GM03348 (cell line): ENCODE data around the gene PTGFR.

Source experiments
- DNase-seq: peaks from one replicate; pipeline ENCODE4 v3.0.0; 2012; ENCODE audit warnings: low spot score

PTGFR gene, protein sequence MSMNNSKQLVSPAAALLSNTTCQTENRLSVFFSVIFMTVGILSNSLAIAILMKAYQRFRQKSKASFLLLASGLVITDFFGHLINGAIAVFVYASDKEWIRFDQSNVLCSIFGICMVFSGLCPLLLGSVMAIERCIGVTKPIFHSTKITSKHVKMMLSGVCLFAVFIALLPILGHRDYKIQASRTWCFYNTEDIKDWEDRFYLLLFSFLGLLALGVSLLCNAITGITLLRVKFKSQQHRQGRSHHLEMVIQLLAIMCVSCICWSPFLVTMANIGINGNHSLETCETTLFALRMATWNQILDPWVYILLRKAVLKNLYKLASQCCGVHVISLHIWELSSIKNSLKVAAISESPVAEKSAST

DNA sequence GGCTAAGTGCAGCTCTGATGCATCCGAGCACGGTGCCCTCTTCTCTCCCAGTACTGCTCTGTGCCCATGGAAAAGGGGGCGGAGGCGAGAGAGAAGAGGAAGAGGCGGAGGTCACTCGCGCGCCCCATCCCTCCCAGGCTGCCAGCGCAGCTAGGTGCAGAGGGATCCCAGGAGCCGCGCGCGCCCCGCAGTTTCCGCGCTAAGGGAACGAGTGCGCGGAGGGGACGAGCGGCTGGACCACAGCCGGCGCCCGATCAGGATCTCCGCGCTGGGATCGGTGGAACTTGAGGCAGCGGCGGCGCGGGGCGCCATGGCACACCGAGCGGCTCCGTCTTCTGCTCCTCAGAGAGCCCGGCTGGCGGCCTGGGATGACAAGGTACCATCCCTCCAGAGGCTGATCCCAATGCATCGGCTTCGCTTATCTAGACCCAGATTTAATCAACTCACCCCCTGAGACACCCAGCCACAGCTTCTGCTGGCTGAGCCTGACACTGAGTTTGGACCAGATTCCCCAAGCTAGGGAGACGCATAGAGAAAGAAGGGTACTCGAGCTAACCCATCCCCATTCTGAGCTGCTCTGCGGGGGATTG lies at the start of gene PTGFR:
Gene PTGFR, plus strand, starts transcription at position 114 of the 590 bp plus-strand sequence. CDS start 1,770 bp downstream, outside the sequence.
- peak; percentile 73 for DNase-seq

DNA sequence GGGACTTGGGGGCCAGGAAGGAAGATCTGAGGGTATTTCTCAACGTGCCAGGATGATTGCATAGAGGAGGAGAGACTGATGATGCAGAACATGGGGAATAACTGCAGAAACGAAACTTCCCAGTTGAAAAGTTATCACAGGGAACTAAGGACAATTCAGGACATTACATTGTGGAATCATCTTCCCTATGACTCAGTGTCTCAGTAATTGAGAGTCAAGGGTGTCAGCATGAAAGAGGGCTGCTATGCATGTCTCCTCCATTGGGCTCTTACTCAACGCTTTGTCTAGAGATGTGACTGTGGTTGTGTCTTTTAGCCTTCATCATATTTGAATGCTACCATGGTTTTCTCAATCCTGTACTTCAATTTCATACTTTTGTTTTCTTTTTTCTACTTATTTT lies 48.9 kb upstream of the PTGFR start:
- peak; percentile 53 for DNase-seq

DNA sequence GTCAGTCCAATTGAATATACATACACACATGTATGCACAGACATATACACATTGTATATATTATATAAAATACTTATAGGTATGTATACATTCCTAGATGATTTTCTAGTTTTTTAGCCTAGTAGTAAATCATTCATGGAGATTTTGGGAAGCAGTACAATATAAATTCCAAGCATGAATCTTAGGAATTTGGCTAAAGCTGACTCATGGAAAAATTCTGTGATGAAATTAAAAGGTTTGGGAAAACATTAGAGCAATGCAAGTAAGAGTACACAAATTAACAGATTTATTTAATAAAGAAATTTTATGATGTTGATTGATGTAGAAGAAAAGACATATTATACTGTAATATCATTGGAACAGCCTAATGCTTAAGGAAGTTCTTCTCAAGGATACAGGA lies 43.7 kb upstream of the PTGFR start:
- peak; percentile 26 for DNase-seq

DNA sequence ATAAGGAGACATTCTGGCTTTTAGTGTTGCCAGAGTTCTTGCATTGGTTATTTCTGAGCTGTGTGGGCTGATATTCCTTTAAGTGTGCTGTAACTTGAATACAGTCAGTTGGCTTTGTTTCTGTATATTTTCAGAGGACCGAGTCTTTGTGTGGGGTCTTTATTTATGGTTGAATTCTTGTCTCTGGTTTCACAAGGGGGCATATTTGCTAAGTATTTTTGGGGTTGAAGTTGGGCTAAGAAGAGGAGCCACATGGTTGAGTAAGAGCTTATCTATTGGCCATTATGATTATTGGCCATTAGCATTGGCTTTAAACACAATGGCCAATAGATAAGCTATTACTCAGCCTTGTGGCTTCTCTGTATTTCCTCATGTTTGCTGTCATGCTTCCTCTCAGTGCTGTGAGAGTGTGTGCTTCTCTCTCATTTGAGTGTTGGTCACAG lies 26.3 kb upstream of the PTGFR start:
- no peak for DNase-seq

DNA sequence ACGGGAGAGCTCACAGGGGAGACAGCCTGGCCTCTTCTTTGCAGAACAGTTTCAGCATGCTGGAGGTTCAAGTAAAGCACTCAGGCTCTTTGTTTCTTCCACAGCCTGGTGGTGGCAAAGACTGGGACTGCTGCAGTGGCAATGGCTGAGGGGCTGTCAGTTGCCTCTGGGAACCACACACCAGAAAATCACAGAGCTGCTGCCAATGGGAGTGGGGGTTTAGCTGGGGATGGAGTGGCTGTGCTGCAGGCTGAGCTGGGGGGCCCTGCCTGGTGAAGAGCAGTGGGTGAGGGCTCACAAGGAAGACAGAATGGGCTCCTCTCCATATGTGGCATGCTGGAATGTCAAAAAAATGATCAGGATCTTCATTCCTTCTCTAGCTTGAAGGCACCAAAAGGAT lies 25.6 kb upstream of the PTGFR start:
- DNase-seq = no peak

DNA sequence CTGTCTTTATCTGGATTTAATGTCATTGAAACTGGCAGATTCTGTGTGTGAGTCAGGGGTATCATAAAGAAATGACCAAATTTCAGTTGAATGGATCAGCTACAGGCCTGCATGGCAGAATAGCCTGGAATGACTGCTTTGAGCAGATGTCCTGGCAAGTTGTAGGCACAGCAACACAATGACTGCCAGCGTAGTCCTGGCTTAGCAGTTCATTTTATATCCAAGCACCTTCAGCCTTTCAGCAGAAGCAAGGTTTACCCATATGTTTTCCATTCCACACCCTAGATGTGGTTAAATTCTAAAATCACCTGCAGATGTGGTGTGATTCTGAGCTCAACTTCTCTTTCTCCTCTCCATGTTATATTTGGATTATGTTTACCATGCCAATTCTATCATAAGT lies 22.3 kb upstream of the PTGFR start:
- no peak for DNase-seq

DNA sequence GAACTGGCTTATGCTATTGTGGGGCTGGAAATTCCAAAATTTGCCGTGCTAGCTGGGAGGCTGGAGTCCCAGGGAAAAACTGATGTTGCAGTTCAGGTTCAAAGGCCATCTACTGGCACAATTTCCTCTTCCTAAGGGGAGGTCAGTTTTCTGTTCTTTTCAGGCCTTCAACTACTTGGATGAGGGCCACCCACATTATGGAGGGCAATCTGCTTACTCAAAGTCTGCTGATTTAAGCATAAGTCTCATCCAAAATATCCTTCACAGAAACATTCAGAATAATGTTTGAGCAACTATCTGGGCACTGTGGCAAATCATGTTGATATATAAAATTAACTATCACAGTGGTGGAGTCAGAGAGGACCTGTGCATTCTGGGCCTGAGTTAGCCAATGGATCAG lies 21.2 kb upstream of the PTGFR start:
- no peak for DNase-seq

DNA sequence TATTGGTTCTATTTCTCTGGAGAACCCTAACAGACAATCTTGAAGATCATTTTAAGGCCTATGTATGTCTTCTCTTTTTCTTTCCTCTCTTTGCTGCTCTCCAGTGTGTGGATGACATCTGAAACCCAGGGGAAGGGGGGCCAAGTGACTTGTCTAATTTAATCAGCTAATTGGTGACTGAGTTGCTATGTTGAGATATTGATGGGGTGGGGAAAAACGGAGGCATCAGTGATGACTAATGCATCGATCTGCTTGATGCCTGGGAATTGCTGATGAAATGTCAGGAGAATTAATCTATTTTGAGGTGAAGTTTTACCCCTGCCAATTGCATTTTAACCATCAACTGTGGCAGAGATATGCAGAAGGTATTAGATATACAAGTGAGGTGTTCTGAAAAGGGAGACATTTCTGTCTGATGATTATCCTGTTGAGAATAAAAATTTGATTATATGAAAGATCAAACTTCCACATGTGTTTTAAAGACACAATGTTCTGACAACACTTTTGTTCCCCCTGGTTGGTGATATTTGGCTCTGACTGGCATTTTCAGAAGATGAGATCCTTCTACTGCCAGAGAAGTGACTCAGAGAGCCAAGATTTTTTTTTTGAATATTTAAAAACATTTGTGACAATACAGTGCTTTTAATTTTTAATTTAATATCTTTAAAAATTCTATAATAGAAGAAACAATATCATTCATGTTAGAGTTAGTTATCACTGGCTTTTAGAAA lies 18.7 kb upstream of the PTGFR start:
- DNase-seq = peak; percentile 31

DNA sequence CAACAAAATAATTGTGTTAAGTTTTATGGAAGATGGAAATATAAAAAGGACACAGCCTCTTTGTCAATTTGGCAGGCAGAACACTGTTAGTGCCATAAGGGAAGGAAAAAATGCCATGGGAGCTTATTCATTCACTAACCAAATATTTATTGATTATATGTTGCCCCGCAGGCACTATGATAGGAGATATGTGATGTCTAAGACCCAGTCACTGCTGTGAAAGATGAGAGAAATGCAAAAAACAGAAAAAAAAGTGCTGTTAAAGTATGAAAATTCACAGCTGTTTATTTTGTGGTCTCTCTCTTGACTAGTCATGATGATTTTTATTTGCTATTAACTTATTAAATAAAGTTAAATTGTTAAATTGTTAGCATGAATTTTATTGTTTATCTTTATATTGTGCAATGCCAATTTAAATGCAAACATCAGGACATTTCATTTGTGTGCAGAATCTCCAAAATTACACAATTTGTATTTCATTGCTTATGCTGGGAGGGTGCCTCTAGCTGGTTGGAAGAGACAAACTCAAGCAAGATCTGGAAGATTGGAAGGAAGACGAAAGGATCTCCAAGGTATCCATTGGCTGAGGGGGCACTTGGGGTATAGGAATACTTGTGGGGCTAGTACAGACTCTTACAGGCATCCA lies 17.8 kb upstream of the PTGFR start:
- no peak for DNase-seq

DNA sequence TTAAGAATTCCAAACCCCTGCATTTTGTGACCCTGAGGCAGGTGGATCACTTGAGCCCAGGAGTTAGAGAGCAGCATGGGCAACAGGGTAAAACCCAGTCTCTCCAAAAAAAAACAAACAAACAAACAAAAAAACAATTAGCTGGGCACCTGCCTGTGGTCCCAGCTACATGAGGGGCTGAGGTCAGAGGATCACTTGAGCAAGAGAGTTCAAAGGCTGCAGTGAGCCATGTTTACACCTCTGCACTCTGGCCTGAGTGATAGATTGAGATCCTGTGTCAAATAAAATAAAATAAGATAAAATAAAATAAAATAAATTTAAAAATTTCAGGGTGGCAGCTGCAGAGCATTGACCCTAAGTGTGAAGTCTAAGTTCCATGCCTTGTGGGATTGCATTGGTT lies 16.7 kb upstream of the PTGFR start:
- DNase-seq = no peak

DNA sequence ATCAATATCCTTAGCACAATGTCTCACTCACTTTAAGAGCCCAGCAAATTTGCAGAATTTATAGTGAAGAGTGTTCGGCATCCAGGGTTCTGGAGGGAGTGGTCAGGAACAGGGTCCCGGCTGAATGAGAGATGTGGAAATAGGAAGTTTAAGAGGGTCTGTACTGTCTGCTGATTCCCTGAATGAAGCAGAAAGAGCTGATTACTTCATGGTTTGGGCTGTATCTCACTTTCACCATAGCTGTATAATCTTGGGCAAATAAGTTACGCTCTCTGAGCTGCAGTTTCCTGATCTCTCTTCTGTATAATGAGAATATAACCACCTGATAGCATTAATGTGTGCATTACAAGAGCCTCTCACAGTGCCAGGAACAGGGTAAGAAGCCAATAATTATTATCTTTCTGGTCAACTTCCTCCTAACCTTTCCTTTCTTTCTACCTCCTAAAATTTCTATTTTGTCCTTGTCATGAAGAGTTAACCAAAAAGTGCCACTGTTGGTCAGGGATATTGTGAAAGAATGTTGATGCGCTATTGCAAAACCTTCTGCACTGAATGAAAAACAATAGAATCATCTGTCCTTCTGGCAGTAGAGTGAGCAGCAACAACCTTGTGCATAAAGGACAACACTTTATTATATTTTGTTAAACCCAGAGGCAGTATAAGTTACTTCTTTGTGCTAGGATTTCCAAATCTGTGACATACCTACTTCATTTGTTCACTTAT lies 14.7 kb upstream of the PTGFR start:
- peak; percentile 40 for DNase-seq

DNA sequence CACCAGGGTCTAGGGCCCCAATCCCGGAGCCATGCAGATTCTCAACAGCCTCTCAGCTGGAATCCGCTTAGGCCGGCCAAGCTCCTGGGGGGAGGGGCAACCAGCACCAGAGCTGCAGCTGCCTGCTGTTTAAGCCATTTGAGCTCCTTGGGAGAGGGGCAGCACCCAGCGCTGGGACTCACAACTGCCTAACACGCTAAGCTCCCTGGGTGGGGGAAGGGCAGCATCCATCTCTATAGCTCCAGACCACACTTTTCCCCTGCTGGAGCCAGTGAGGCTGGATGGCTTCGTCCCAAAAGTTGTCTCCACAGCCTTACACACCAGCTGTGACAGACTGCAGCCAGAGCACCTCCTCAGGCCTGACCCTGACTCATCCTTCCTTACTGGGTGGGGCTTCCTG lies 6.9 kb upstream of the PTGFR start:
- peak; percentile 54 for DNase-seq

DNA sequence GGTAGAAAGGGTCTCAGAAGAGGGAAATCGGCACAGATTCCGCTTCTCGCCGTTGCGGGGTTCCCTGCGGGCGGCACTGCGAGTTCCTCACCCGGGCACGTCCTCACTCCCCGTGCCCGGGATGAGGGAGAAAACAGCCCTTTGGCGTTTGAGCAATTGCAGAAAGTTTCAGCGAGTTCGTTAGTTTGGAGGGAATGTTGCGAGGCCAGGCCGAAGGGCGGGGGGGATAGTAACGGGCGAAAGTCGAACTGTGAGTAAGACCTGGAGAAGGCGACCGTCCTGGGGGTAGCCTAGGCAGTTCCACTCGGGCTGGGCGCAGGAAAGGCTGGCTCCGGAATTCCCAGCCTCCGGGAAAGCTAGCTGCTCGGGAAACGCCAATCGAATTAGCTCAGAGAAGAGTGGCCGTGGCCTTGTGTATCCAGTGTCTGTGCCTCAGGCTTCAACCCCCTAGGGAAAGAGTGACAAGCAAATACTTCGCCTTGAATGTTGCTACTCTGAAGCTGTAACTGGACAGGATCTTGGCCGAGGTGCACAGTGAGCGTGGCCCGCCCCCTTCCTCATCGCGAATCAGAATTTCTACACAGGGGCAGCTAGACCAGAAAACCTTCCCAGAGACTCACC lies 787 bp downstream of the PTGFR start:
- DNase-seq = peak; percentile 76

DNA sequence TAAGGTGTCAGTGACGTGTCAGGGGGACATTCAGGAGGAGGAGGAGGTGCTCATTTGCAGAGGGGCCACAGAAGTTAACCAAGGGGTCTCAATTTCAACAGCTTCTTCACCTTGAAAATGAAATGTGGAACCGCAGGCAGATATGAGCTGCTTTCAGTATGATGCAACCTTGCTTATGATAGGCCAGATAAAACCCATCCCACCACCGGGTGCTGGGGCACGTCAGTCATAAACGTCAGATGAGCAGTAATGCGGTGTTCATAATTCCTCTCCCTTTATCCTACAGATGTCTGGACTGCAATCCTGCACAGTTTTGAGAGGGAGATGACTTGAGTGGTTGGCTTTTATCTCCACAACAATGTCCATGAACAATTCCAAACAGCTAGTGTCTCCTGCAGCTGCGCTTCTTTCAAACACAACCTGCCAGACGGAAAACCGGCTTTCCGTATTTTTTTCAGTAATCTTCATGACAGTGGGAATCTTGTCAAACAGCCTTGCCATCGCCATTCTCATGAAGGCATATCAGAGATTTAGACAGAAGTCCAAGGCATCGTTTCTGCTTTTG lies 1.7 kb downstream of the PTGFR start:
- DNase-seq = peak; percentile 82

DNA sequence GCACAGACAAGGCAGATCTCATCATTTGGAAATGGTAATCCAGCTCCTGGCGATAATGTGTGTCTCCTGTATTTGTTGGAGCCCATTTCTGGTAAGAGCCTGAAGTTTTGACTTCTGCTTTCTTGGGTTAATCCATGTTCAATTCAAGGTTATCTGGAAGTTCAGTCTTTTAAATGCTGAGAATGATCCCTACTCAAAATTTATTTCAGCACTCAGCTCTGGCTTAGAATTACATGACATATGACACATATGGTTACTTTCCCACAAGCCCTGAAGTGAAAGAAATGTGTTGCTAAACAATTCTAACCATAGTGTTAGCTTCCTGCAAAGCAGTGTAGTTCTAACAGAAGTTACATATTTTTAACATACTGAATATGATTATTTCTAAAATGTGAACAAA lies 2.7 kb downstream of the PTGFR start:
- DNase-seq = no peak

DNA sequence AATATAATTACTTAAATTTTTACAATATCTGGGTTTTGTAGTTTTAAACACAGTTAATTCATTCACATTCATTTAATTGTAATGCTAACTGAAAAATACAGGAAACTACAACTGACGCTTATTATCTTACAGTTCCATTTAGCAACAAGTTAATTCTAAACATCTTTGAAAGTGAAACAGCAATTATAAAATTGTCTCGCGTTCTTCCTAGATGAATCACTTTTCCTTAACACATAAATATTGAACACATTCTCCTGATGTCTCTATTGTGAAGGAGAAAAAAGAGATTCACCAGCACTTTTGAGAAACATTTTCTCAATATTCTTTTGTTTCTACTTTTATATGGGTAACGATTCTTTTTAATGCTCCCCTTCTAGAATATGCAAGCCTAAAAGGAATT lies 6.4 kb downstream of the PTGFR start:
- DNase-seq = peak; percentile 48

DNA sequence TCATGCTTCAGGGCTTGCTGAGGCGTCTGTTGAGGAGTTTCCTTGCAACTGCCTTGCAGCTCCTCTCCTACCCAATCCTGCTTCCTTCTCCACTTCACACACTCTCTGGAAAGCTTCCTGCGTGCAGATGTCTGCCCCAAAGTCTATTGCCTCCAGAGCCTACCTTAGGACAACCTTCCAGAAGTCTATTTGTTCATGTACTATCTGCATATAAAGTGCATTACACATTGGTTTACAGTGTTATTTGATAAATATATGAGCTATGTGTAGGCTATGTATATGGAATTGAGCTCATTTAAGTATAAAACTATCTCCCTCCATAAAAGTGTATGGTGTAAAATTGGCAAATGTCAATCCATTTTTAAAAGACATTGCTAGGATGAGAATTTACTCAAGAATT lies 9.8 kb downstream of the PTGFR start:
- no peak for DNase-seq

DNA sequence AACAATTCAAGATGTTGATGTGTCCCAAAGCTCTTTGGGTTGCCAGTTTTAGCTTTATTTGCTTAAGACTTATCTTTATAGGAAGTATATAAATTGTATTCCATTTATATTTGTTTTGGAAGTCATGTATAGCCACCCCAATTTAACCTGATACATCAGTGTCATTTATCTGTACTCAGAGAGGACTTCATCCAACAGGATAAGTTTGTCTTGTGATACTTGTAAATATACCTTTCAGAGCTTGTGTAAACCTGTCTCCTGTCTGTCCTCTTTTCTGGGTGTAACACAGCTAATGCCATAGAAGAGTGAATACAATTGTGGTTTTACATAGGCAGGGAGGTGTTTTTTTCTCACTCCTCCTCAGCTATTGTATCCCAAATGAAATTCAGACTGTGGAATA lies 10.4 kb downstream of the PTGFR start:
- no peak for DNase-seq

DNA sequence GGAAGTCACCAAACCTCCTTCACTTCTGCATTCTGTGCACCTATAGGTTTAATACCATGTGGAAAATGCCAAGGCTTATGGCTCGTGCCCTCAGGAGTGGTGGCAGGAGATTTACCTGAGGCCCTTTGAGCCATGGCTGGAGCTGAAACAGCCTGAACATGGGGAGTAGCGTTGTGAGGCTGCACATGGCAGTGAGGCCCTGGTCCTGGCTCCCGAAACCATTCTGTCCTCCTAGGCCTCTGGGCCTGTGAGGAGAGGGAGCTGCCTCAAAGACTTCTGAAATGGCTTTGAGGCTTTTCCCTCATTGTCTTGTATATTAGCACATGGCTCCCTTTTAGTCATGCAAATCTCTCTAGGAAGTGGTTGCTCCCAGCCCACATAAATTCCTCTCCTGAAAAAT lies 20.6 kb downstream of the PTGFR start:
- DNase-seq = no peak

DNA sequence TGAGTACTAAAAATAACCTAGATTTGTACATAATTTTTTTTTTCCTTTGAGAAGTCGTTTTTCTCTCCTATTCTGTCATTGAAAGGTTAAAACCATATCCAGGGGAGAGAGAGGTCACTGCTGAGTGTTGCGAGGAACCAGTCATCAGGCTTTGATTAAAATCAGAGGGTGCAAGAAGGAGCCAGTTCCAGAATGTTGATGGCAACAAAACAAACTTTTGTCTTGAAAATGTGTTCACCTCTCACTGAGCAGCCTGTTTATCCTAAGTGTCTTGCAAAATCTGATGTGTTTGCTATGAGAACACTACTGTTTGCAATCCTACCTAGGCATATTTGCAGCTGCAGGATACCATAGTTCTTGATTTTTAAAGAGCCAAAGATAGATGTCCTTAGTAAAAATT lies 25.9 kb downstream of the PTGFR start:
- DNase-seq = no peak

DNA sequence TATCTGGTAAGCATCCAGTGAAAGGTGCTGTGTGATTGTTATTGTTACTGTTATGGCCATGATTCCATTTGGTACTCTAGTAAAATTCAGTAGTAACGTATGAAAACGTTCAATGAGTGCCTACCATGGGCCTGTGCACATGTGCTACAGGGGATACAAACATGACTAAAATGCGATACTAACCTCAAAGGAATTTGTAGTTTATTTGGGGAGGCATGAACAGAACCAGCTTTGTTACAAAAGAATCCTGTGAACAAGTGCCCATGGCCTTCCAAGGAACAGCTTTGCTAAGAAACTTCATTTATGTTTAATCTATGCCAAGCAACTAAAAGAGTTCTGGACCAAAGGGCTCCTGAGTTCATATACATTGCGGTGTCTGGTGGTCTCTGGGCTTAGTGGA lies 28.7 kb downstream of the PTGFR start:
- no peak for DNase-seq
